ENCODE data around the gene SVIL.

The SVIL gene

GRCh38 chr10:29634764-29635625 lies at the start of gene SVIL:
TSS of gene SVIL (minus strand) at chr10:29634971. CDS start at chr10:29555058, 79,913 bp downstream.
- DNase-seq: no peak

GRCh38 chr10:29681676-29682448 lies 47.1 kb upstream of the SVIL start:
- DNase-seq: no peak

- DNase-seq: no peak
Observed at GRCh38 chr10:29680091-29680490, 45.3 kb upstream of the SVIL start.

GRCh38 chr10:29676732-29677131 lies 42.0 kb upstream of the SVIL start:
- no peak for DNase-seq

GRCh38 chr10:29675984-29676383 lies 41.2 kb upstream of the SVIL start:
- no peak for DNase-seq

GRCh38 chr10:29671968-29672367 lies 37.2 kb upstream of the SVIL start:
- DNase-seq: no peak

GRCh38 chr10:29671228-29671780 lies 36.5 kb upstream of the SVIL start:
- no peak for DNase-seq

GRCh38 chr10:29670761-29671160 lies 36.0 kb upstream of the SVIL start:
- DNase-seq: no peak

GRCh38 chr10:29669149-29669548 lies 34.4 kb upstream of the SVIL start:
- no peak for DNase-seq

GRCh38 chr10:29668628-29669027 lies 33.9 kb upstream of the SVIL start:
- DNase-seq: no peak

GRCh38 chr10:29667191-29667590 lies 32.4 kb upstream of the SVIL start:
- DNase-seq: no peak

GRCh38 chr10:29666201-29666600 lies 31.4 kb upstream of the SVIL start:
- no peak for DNase-seq

- DNase-seq: no peak
Observed at GRCh38 chr10:29663718-29664117, 28.9 kb upstream of the SVIL start.

- no peak for DNase-seq
Observed at GRCh38 chr10:29658984-29659965, 24.5 kb upstream of the SVIL start.

GRCh38 chr10:29657719-29658274 lies 23.0 kb upstream of the SVIL start:
- DNase-seq: no peak

GRCh38 chr10:29656451-29656992 lies 21.8 kb upstream of the SVIL start:
- DNase-seq: no peak

GRCh38 chr10:29652192-29652591 lies 17.4 kb upstream of the SVIL start:
- no peak for DNase-seq

- DNase-seq: no peak
Observed at GRCh38 chr10:29651767-29652166, 17.0 kb upstream of the SVIL start.

GRCh38 chr10:29650552-29650944 lies 15.8 kb upstream of the SVIL start:
- DNase-seq: no peak

- no peak for DNase-seq
Observed at GRCh38 chr10:29649561-29650551, 15.1 kb upstream of the SVIL start.

GRCh38 chr10:29648983-29649268 lies 14.2 kb upstream of the SVIL start:
- no peak for DNase-seq

Data from NCI-H526 treated with DMSO at 0.1 percent for 48 hours (cell line).